ENCODE data around the gene KIAA1958.

KIAA1958 gene

DNA sequence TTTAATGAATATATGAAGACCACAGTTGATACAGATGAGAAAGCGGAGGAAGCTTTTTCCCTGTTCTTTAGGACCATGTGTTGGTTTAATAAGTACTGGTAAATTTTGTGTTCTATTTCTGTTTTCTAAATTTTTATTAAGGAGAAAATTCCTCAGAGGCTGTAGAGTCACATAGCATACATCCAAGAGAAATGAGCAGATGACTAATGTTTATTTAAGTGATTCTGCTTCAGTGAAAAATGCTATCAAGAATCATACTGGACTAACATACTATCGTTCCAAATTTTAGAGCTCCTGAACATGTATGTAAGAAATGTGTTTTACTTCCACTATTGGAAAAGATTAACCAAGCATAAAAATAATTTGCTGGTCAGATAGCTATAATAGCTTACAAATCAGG is 115.0 kb downstream of the KIAA1958 start:
- H3K79me2 ChIP-seq (ENCODE audit: low read length) = peaks cover 10% of the 10 kb centered on the region; the same call in 1 of the 2 replicates
- H3K4me2 ChIP-seq (ENCODE audit: low read length) = no peak overlapping the region
- no peak overlapping the region for H3K27ac ChIP-seq (ENCODE audit: low read length)
- H4K20me1 ChIP-seq (ENCODE audit: insufficient read depth, low read length) = no peaks in the 10 kb centered on the region; the same call in none of the 2 replicates
- no peak overlapping the region for H3K4me3 ChIP-seq (ENCODE audit: low read length)
- H3K4me1 ChIP-seq (ENCODE audit: low read length) = peaks cover 32% of the 10 kb centered on the region
- no peaks in the 10 kb centered on the region for H3K9me3 ChIP-seq (ENCODE audit: insufficient read depth, low read length)
- no peak for TF ChIP-seq EZH2phosphoT487 (IDR thresholded peaks at IDR 0.05; ENCODE audit: low read depth)
- TF ChIP-seq, protein P1, sequence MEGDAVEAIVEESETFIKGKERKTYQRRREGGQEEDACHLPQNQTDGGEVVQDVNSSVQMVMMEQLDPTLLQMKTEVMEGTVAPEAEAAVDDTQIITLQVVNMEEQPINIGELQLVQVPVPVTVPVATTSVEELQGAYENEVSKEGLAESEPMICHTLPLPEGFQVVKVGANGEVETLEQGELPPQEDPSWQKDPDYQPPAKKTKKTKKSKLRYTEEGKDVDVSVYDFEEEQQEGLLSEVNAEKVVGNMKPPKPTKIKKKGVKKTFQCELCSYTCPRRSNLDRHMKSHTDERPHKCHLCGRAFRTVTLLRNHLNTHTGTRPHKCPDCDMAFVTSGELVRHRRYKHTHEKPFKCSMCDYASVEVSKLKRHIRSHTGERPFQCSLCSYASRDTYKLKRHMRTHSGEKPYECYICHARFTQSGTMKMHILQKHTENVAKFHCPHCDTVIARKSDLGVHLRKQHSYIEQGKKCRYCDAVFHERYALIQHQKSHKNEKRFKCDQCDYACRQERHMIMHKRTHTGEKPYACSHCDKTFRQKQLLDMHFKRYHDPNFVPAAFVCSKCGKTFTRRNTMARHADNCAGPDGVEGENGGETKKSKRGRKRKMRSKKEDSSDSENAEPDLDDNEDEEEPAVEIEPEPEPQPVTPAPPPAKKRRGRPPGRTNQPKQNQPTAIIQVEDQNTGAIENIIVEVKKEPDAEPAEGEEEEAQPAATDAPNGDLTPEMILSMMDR (IDR thresholded peaks at IDR 0.05; ENCODE audit: low read depth, low read length) = no peak
- H2AFZ ChIP-seq (ENCODE audit: low read depth, low read length) = no peak overlapping the region
- H3K9ac ChIP-seq (ENCODE audit: low read length) = no peak overlapping the region
- no peaks in the 10 kb centered on the region for H3K36me3 ChIP-seq (replicated peaks; ENCODE audit: low read depth, low read length)
- H3K27me3 ChIP-seq (ENCODE audit: low read depth, low read length) = no peaks in the 10 kb centered on the region

DNA sequence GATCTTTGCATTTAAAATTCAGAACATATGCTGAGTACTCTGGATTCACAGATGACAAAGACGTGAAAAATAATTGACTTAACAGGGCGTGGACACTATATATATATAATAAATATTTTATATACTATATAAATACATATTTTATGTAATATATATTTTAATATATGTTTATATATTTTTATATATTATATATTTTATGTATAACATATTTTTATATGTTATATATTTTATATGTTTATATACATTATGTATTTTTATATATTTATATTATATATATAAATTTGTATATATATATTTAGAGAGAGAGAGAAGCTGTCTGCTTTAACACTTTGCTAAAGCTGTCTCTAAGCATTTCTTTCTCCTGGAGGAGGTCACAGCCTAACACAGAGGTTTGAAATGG is 118.2 kb downstream of the KIAA1958 start:
- TF ChIP-seq EZH2phosphoT487 (IDR thresholded peaks at IDR 0.05; ENCODE audit: low read depth) = no peak
- TF ChIP-seq, protein P1 (IDR thresholded peaks at IDR 0.05; ENCODE audit: low read depth, low read length) = no peak
- peaks cover 6% of the 10 kb centered on the region for H3K79me2 ChIP-seq (ENCODE audit: low read length)
- no peak overlapping the region for H3K4me3 ChIP-seq (ENCODE audit: low read length)
- peak overlapping the region; percentile 94; the same call in 1 of the 2 replicates for H3K4me2 ChIP-seq (ENCODE audit: low read length)
- H2AFZ ChIP-seq (ENCODE audit: low read depth, low read length) = no peak overlapping the region
- H4K20me1 ChIP-seq (ENCODE audit: insufficient read depth, low read length) = no peaks in the 10 kb centered on the region; the same call in none of the 2 replicates
- no peaks in the 10 kb centered on the region for H3K9me3 ChIP-seq (ENCODE audit: insufficient read depth, low read length)
- no peak overlapping the region for H3K27ac ChIP-seq (ENCODE audit: low read length)
- no peak overlapping the region for H3K9ac ChIP-seq (ENCODE audit: low read length)
- peaks cover 31% of the 10 kb centered on the region for H3K4me1 ChIP-seq (ENCODE audit: low read length)
- no peaks in the 10 kb centered on the region for H3K36me3 ChIP-seq (replicated peaks; ENCODE audit: low read depth, low read length)
- no peaks in the 10 kb centered on the region for H3K27me3 ChIP-seq (ENCODE audit: low read depth, low read length)

DNA sequence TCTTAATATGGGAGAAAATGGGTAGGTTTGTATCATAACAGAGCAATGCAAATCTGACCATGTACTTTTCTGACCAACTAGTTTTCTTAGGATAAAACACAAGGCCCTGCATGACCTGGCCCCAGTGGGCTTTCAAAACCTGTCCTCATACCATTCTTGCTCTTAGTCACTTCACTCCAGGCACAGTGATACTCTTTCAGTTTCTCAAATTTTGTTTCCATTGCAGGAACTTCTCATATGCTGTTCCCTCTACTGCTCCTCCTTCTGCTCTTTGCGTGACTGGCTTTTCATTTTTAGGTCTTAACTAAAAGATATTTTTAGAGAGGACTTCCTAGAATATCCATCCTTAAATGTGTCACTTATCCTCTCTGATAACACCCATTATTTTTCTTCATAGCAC is 118.9 kb downstream of the KIAA1958 start:
- H3K79me2 ChIP-seq (ENCODE audit: low read length) = peaks cover 6% of the 10 kb centered on the region
- peak overlapping the region; percentile 65 for H3K27ac ChIP-seq (ENCODE audit: low read length)
- peak overlapping the region; percentile 94 for H3K4me2 ChIP-seq (ENCODE audit: low read length)
- TF ChIP-seq, protein P1 (IDR thresholded peaks at IDR 0.05; ENCODE audit: low read depth, low read length) = no peak
- TF ChIP-seq EZH2phosphoT487 (IDR thresholded peaks at IDR 0.05; ENCODE audit: low read depth) = no peak
- H3K9ac ChIP-seq (ENCODE audit: low read length) = peak overlapping the region; percentile 38; the same call in 1 of the 2 replicates
- H4K20me1 ChIP-seq (ENCODE audit: insufficient read depth, low read length) = no peaks in the 10 kb centered on the region; the same call in none of the 2 replicates
- peaks cover 31% of the 10 kb centered on the region for H3K4me1 ChIP-seq (ENCODE audit: low read length)
- H2AFZ ChIP-seq (ENCODE audit: low read depth, low read length) = no peak overlapping the region
- no peaks in the 10 kb centered on the region for H3K9me3 ChIP-seq (ENCODE audit: insufficient read depth, low read length)
- peak overlapping the region; percentile 67 for H3K4me3 ChIP-seq (ENCODE audit: low read length)
- H3K36me3 ChIP-seq (replicated peaks; ENCODE audit: low read depth, low read length) = no peaks in the 10 kb centered on the region
- H3K27me3 ChIP-seq (ENCODE audit: low read depth, low read length) = no peaks in the 10 kb centered on the region

DNA sequence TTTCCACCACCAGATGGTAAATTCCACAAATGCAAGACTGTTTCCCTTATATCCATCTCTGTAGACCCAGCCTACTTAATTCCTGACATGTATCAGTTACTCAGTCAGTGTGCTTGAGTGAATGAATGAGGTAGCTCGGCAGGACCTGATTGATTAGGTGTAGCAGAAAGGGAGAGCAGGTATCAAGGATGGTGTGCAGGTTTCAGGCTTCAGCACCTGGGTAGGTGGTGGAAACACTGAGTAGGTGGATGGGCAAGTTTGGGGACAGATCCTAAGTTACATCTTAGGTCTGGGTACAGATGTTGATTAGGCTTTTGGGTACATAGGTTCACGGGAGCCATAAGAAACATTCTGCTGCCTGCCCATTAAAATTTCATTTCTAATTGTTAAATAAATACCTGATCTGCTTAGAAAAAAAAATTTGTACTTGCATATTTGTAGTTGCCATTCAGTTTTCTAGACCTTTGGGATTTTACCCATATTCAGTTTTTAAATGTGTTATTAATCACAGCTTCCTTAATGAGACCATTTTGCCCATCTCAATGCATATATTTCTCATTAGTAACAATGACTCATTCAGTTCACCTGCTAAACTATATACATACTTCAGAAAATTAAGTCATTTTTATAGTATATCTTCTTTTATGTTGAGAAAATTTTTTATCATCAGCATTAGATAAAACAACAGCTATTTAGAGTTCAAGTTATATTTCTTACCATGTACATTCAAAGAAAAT is 119.5 kb downstream of the KIAA1958 start:
- Histone ChIP-seq H3K4me3 (ENCODE audit: low read length) (peak overlapping the region; percentile 67), H3K4me1 (ENCODE audit: low read length) (peaks cover 31% of the 10 kb centered on the region), H3K4me2 (ENCODE audit: low read length) (peak overlapping the region; percentile 94), H3K27ac (ENCODE audit: low read length) (peak overlapping the region; percentile 65), H2AFZ (ENCODE audit: low read depth, low read length) (no peak overlapping the region), H3K9ac (ENCODE audit: low read length) (peak overlapping the region; percentile 38; the same call in 1 of the 2 replicates), H3K36me3 (replicated peaks; ENCODE audit: low read depth, low read length) (no peaks in the 10 kb centered on the region), H3K27me3 (ENCODE audit: low read depth, low read length) (no peaks in the 10 kb centered on the region), H3K9me3 (ENCODE audit: insufficient read depth, low read length) (no peaks in the 10 kb centered on the region), H3K79me2 (ENCODE audit: low read length) (peaks cover 6% of the 10 kb centered on the region), H4K20me1 (ENCODE audit: insufficient read depth, low read length) (no peaks in the 10 kb centered on the region; the same call in none of the 2 replicates)
- TF ChIP-seq, protein P1 (IDR thresholded peaks at IDR 0.05; ENCODE audit: low read depth, low read length) = no peak
- no peak for TF ChIP-seq EZH2phosphoT487 (IDR thresholded peaks at IDR 0.05; ENCODE audit: low read depth)

All from OCI-LY3 (cell line).